ENCODE measurements around the gene CDX1.

Gene CDX1

DNA sequence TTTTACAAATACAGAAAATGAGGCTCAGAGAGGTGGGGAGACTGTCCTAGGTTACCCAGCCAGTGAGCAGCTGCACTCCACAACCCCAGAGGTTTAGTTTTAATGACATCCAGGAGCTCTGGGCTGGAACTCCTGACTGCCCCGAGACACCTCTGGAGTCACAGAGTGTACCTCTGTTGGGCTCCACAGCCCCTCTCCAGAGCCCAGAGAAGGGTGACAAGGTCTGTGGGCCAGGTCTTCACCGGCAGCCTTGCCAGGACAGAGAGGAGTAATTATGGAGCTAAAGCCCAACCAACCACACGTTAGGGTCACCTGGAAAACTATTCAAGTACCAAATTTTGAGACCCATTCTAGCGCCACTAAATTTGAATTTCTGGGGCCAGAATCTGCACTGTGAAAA is 11.1 kb downstream of the CDX1 start:
- Histone ChIP-seq H3F3A (ENCODE audit: insufficient read depth, low read length) (no peaks in the 10 kb centered on the region), H3K4me1 (ENCODE audit: insufficient read depth, low read length, severe bottlenecking) (no peaks in the 10 kb centered on the region), H3K4me3 (ENCODE audit: low read depth, low read length, poor library complexity, severe bottlenecking) (no peak overlapping the region), H3K4me2 (ENCODE audit: low read length) (no peak overlapping the region), H3K9ac (ENCODE audit: low read length) (no peak overlapping the region), H3K79me2 (ENCODE audit: insufficient read depth, low read length) (no peaks in the 10 kb centered on the region), H3K27me3 (ENCODE audit: insufficient read depth, low read length) (0 out of 2 replicates have a peak, but pooled peaks cover 4% of the 10 kb centered on the region), H3K36me3 (ENCODE audit: insufficient read depth, low read length) (no peaks in the 10 kb centered on the region), H3K27ac (ENCODE audit: low read depth, low read length, poor library complexity, severe bottlenecking) (no peak overlapping the region), H2AFZ (ENCODE audit: low read length) (no peak overlapping the region), H3K9me3 (ENCODE audit: low read length) (no peaks in the 10 kb centered on the region), H4K20me1 (ENCODE audit: insufficient read depth, low read length) (no peaks in the 10 kb centered on the region), H3K9me2 (ENCODE audit: low read depth, low read length) (no peaks in the 10 kb centered on the region)
- TF ChIP-seq, protein P1, sequence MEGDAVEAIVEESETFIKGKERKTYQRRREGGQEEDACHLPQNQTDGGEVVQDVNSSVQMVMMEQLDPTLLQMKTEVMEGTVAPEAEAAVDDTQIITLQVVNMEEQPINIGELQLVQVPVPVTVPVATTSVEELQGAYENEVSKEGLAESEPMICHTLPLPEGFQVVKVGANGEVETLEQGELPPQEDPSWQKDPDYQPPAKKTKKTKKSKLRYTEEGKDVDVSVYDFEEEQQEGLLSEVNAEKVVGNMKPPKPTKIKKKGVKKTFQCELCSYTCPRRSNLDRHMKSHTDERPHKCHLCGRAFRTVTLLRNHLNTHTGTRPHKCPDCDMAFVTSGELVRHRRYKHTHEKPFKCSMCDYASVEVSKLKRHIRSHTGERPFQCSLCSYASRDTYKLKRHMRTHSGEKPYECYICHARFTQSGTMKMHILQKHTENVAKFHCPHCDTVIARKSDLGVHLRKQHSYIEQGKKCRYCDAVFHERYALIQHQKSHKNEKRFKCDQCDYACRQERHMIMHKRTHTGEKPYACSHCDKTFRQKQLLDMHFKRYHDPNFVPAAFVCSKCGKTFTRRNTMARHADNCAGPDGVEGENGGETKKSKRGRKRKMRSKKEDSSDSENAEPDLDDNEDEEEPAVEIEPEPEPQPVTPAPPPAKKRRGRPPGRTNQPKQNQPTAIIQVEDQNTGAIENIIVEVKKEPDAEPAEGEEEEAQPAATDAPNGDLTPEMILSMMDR (IDR thresholded peaks at IDR 0.05; ENCODE audit: low read length) = no peak
- no peak for TF ChIP-seq EZH2 (IDR thresholded peaks at IDR 0.05; ENCODE audit: borderline replicate concordance, low read length)

DNA sequence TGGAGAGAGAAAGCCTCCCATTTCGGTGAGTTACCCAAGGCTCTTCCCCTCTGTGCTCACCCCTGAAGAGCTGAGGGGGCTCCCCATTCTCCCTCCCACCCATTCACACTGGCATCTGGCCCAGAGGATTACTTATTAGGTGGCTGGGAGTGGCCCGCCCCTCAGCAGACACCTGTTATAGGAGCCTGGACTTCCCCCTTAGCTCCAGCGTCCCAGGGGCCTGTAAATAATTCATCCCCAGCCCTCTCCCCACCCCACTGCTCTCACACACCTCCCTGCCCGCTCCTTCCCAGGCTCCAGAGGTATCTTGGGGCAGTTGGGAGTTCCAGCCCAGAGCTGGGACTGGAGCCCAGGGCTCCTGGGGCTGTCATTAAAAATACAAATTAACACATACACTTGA is 11.7 kb downstream of the CDX1 start:
- H3K9ac ChIP-seq (ENCODE audit: low read length) = no peak overlapping the region
- H3K27ac ChIP-seq (ENCODE audit: low read depth, low read length, poor library complexity, severe bottlenecking) = no peak overlapping the region
- H3K36me3 ChIP-seq (ENCODE audit: insufficient read depth, low read length) = no peaks in the 10 kb centered on the region
- H4K20me1 ChIP-seq (ENCODE audit: insufficient read depth, low read length) = no peaks in the 10 kb centered on the region
- H3K4me3 ChIP-seq (ENCODE audit: low read depth, low read length, poor library complexity, severe bottlenecking) = no peak overlapping the region
- H3K9me3 ChIP-seq (ENCODE audit: low read length) = no peaks in the 10 kb centered on the region
- H3K4me2 ChIP-seq (ENCODE audit: low read length) = no peak overlapping the region
- no peaks in the 10 kb centered on the region for H3K9me2 ChIP-seq (ENCODE audit: low read depth, low read length)
- H2AFZ ChIP-seq (ENCODE audit: low read length) = no peak overlapping the region
- H3K27me3 ChIP-seq (ENCODE audit: insufficient read depth, low read length) = 0 out of 2 replicates have a peak, but pooled peaks cover 4% of the 10 kb centered on the region
- TF ChIP-seq, protein P1 (IDR thresholded peaks at IDR 0.05; ENCODE audit: low read length) = no peak
- TF ChIP-seq EZH2 (IDR thresholded peaks at IDR 0.05; ENCODE audit: borderline replicate concordance, low read length) = no peak
- H3F3A ChIP-seq (ENCODE audit: insufficient read depth, low read length) = no peaks in the 10 kb centered on the region
- H3K79me2 ChIP-seq (ENCODE audit: insufficient read depth, low read length) = no peaks in the 10 kb centered on the region
- no peaks in the 10 kb centered on the region for H3K4me1 ChIP-seq (ENCODE audit: insufficient read depth, low read length, severe bottlenecking)

DNA sequence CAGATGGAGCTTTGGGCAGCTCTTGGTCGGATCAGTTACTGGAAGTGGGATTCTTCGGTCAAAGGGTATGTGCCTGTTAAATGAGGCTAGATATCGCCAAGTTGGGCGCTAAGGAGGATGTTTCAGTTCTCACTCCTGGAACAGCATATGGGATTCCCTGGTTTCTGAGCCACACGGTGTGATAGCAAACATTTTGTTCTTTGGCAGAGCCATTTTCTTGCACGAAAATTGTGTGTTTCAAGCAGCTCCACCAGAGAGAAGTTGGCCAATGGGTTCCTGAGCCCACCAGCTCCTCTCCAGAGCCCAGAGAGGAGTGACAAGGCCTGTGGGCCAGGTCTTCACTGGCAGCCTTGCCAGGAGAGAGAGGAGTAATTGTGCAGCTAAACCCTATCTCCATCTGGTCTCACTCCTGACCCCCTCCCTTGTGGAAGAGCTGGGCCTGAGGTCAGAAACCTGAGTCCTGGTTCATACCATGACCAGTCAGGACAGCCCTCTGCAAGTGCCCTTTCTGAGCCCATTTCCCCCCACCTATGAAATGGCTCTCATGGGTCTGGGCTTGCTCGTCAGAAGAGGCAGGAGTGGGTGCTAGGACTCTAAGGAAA is 12.5 kb downstream of the CDX1 start:
- Histone ChIP-seq H3K4me3 (ENCODE audit: low read depth, low read length, poor library complexity, severe bottlenecking) (no peak overlapping the region), H3K36me3 (ENCODE audit: insufficient read depth, low read length) (no peaks in the 10 kb centered on the region), H3K27ac (ENCODE audit: low read depth, low read length, poor library complexity, severe bottlenecking) (no peak overlapping the region), H3K27me3 (ENCODE audit: insufficient read depth, low read length) (0 out of 2 replicates have a peak, but pooled peaks cover 4% of the 10 kb centered on the region), H3K4me1 (ENCODE audit: insufficient read depth, low read length, severe bottlenecking) (no peaks in the 10 kb centered on the region), H2AFZ (ENCODE audit: low read length) (no peak overlapping the region), H3K4me2 (ENCODE audit: low read length) (no peak overlapping the region), H3K9me3 (ENCODE audit: low read length) (no peaks in the 10 kb centered on the region), H3K9ac (ENCODE audit: low read length) (no peak overlapping the region), H3K79me2 (ENCODE audit: insufficient read depth, low read length) (no peaks in the 10 kb centered on the region), H3F3A (ENCODE audit: insufficient read depth, low read length) (no peaks in the 10 kb centered on the region), H4K20me1 (ENCODE audit: insufficient read depth, low read length) (no peaks in the 10 kb centered on the region), H3K9me2 (ENCODE audit: low read depth, low read length) (no peaks in the 10 kb centered on the region)
- TF ChIP-seq EZH2 (IDR thresholded peaks at IDR 0.05; ENCODE audit: borderline replicate concordance, low read length) = no peak
- TF ChIP-seq, protein P1 (IDR thresholded peaks at IDR 0.05; ENCODE audit: low read length) = no peak

All from OCI-LY1 (cell line).